ENCODE data around the gene LYZL2. TPM values are rescaled to one million over a fixed set of nuclear protein-coding genes. Genes with fewer than 3 reads are reported as not detected.

LYZL2 gene
- not detected in 2 replicates for total RNA-seq

DNA sequence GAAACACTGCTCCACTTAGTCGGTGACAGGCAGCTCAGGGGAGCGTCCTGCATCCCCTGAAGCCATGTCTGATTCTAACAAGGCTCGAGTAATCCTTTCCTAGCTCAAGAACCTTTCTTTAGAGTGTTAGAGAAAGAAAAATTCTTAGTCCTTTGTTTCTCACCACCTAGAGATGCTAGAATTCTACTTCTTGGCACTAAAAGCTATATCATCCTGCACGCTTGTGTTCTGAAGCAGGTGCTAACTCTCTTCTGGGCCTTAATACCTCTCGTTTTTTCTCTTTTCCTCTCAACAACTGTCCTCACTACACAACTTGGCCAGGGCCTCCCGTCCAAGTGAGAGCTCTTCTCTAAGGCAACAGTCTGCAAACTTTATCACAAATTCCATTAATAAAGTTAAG, at the start of gene LYZL2:
TSS of gene LYZL2 (minus strand) at position 101 of the 400 bp plus-strand sequence. CDS start 2,838 bp downstream, outside the sequence.

Other genes with a start within 250 kb of the LYZL2 start
- 2.5 and 3.1 TPM in 2 replicates for gene MAP3K8, start 195.6 kb downstream of the LYZL2 start, total RNA-seq